ENCODE results near the gene ASB9. TPM values are rescaled to one million over a fixed set of nuclear protein-coding genes. Genes with fewer than 3 reads are reported as not detected.
A peak's percentile ranks its signal among the peaks of the same experiment; 100 is the strongest.

Gene ASB9
- total and polyA plus RNA-seq, 4 donors, result 2.4 to 11.3 (median 2.9) TPM

DNA sequence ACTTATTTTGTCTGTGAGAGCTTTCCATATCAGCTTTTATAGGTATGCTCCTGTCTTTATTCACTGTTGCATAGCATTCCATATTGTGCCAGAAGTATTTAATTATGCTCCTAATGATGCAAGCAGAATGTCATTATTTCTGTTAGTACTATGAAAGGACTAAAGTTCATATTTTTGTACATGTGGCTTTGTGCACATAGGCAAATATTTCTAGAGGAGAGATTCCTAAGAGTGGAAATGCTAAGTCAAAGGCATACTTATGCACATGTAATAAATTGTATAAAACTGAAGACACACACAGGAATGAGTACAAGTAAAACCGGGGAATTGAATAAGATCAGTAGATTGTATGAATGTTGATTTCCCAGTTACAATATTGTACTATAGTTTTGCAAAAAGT lies 1.9 kb upstream of the ASB9 start:
- peaks cover 4 to 15% (median 9%) of the 10 kb centered on the region in 4 donors for H3K4me1 ChIP-seq (ENCODE audit: control insufficient read depth in 4 of 4, insufficient read depth in 4 of 4, low read length in 3 of 4)
- no peak overlapping the region for H3K9ac ChIP-seq (ENCODE audit: low read depth in 1 of 2, low read length in 2 of 2)
- H3K4me3 ChIP-seq (ENCODE audit: low read depth in 1 of 3, low read length in 3 of 3), result no peak overlapping the region
- peak; percentile 34 for TF ChIP-seq FOXA2 (IDR thresholded peaks at IDR 0.05)
- peak in 1 of 2 donors; percentile 31 for TF ChIP-seq RXRA (IDR thresholded peaks at IDR 0.05)
- TF ChIP-seq FOXA1 (IDR thresholded peaks at IDR 0.05), result no peak
- TF ChIP-seq MAX (IDR thresholded peaks at IDR 0.05), result no peak
- peak in 1 of 2 donors; percentile 65 for TF ChIP-seq HNF4A (conservative IDR thresholded peaks at IDR 0.05)
- TF ChIP-seq JUND (IDR thresholded peaks at IDR 0.05), result peak in 1 of 2 donors; percentile 30
- peak overlapping the region; percentile 28 to 32 for H3K27ac ChIP-seq (ENCODE audit: low read depth in 1 of 2, low read length in 2 of 2)
- WGBS, result 46% methylated on average over 1 of the region's 1 CpG
- no peaks in the 10 kb centered on the region for H3K36me3 ChIP-seq (ENCODE audit: control insufficient read depth in 4 of 4, insufficient read depth in 3 of 4, low read depth in 1 of 4, low read length in 3 of 4)
- H3K27me3 ChIP-seq (ENCODE audit: control insufficient read depth in 4 of 4, insufficient read depth in 4 of 4, low read length in 3 of 4), result no peaks in the 10 kb centered on the region
- H3K9me3 ChIP-seq (ENCODE audit: control insufficient read depth in 4 of 4, low read length in 3 of 4), result no peaks in the 10 kb centered on the region
- DNase-seq (ENCODE audit: low spot score), result no peak

DNA sequence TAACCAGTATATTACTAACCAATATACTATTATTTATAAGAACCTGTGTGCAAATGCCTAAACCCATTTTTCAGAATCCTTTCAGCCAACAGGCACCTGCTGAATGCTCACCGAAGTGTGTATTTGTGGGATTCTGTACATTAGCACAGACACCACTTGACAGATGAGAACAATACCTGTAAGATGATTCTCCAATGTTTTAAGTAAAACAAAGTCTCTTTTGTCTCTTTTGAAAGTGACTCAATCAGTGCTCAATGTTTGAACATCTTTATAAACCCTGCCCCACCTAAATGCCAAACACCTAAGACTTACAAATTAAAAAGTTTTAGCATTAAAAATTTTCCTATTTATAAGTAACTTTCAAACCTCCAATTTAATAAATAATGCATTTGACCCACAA lies 763 bp downstream of the ASB9 start:
- 30% methylated on average over 1 of the region's 1 CpG for WGBS
- DNase-seq (ENCODE audit: low spot score), result no peak
- Histone ChIP-seq H3K4me3 (ENCODE audit: low read depth in 1 of 3, low read length in 3 of 3) (peak overlapping the region in 1 of 3 donors; percentile 23), H3K27me3 (ENCODE audit: control insufficient read depth in 4 of 4, insufficient read depth in 4 of 4, low read length in 3 of 4) (no peaks in the 10 kb centered on the region), H3K27ac (ENCODE audit: low read depth in 1 of 2, low read length in 2 of 2) (peak overlapping the region; percentile 75 to 88), H3K36me3 (ENCODE audit: control insufficient read depth in 4 of 4, insufficient read depth in 3 of 4, low read depth in 1 of 4, low read length in 3 of 4) (peaks cover 0 to 2% (median 0%) of the 10 kb centered on the region in 4 donors), H3K9ac (ENCODE audit: low read depth in 1 of 2, low read length in 2 of 2) (peak overlapping the region; percentile 45 to 47), H3K9me3 (ENCODE audit: control insufficient read depth in 4 of 4, low read length in 3 of 4) (no peaks in the 10 kb centered on the region), H3K4me1 (ENCODE audit: control insufficient read depth in 4 of 4, insufficient read depth in 4 of 4, low read length in 3 of 4) (peaks cover 4 to 11% (median 8%) of the 10 kb centered on the region in 4 donors)
- TF ChIP-seq RAD21 (IDR thresholded peaks at IDR 0.05), result no peak
- no peak for TF ChIP-seq YY1 (IDR thresholded peaks at IDR 0.05)
- no peak for TF ChIP-seq JUND (IDR thresholded peaks at IDR 0.05)
- TF ChIP-seq, protein P1, sequence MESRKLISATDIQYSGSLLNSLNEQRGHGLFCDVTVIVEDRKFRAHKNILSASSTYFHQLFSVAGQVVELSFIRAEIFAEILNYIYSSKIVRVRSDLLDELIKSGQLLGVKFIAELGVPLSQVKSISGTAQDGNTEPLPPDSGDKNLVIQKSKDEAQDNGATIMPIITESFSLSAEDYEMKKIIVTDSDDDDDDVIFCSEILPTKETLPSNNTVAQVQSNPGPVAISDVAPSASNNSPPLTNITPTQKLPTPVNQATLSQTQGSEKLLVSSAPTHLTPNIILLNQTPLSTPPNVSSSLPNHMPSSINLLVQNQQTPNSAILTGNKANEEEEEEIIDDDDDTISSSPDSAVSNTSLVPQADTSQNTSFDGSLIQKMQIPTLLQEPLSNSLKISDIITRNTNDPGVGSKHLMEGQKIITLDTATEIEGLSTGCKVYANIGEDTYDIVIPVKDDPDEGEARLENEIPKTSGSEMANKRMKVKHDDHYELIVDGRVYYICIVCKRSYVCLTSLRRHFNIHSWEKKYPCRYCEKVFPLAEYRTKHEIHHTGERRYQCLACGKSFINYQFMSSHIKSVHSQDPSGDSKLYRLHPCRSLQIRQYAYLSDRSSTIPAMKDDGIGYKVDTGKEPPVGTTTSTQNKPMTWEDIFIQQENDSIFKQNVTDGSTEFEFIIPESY (IDR thresholded peaks at IDR 0.05), result no peak
- TF ChIP-seq GABPA (IDR thresholded peaks at IDR 0.05 in 1 of 2, conservative IDR thresholded peaks at IDR 0.05 in 1 of 2), result no peak
- TF ChIP-seq MAX (IDR thresholded peaks at IDR 0.05), result no peak
- no peak for TF ChIP-seq FOXA1 (IDR thresholded peaks at IDR 0.05)
- TF ChIP-seq NR2F2 (IDR thresholded peaks at IDR 0.05), result no peak
- no peak for TF ChIP-seq EGR1 (IDR thresholded peaks at IDR 0.05; ENCODE audit: low read depth in 2 of 2)
- no peak for TF ChIP-seq REST (IDR thresholded peaks at IDR 0.05)
- no peak for TF ChIP-seq FOXA2 (IDR thresholded peaks at IDR 0.05)
- no peak for TF ChIP-seq TAF1 (conservative IDR thresholded peaks at IDR 0.05)
- TF ChIP-seq HNF4G (IDR thresholded peaks at IDR 0.05), result no peak
- no peak for TF ChIP-seq RXRA (IDR thresholded peaks at IDR 0.05)
- TF ChIP-seq ATF3 (IDR thresholded peaks at IDR 0.05), result no peak
- TF ChIP-seq, protein P2, sequence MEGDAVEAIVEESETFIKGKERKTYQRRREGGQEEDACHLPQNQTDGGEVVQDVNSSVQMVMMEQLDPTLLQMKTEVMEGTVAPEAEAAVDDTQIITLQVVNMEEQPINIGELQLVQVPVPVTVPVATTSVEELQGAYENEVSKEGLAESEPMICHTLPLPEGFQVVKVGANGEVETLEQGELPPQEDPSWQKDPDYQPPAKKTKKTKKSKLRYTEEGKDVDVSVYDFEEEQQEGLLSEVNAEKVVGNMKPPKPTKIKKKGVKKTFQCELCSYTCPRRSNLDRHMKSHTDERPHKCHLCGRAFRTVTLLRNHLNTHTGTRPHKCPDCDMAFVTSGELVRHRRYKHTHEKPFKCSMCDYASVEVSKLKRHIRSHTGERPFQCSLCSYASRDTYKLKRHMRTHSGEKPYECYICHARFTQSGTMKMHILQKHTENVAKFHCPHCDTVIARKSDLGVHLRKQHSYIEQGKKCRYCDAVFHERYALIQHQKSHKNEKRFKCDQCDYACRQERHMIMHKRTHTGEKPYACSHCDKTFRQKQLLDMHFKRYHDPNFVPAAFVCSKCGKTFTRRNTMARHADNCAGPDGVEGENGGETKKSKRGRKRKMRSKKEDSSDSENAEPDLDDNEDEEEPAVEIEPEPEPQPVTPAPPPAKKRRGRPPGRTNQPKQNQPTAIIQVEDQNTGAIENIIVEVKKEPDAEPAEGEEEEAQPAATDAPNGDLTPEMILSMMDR (IDR thresholded peaks at IDR 0.05; ENCODE audit: low read depth, low read length, missing input control), result no peak
- TF ChIP-seq SP1 (IDR thresholded peaks at IDR 0.05), result no peak
- TF ChIP-seq HNF4A (conservative IDR thresholded peaks at IDR 0.05), result no peak
